Omental fat pad (tissue), 4 donors: ENCODE results near the gene OR2A1. TPM values are rescaled to one million over a fixed set of nuclear protein-coding genes. Genes with fewer than 3 reads are reported as not detected.
"Not testable (repeated sequence)": the region's sequence is repeated elsewhere in the genome, so short reads cannot be mapped to it uniquely, and the experiment has no call there.

Experiments
- ATAC-seq: fragments of 150-250 bp; one replicate; pipeline ENCODE4 v1.9.1; 2016; ENCODE audit warnings: mild to moderate bottlenecking, moderate library complexity; ENCODE audit not compliant: low FRiP score
- DNase-seq: peaks from one replicate; pipeline ENCODE4 v3.0.0-alpha.2; 2019; ENCODE audit warnings: low spot score
- total RNA-seq, 4 donors: library from RNA; depleted of rRNA; stranded (reverse); fragments of >200 nt; gene quantifications; one replicate each; pipeline ENCODE4 v1.1.0, GENCODE V29; 2016

The OR2A1 gene, protein sequence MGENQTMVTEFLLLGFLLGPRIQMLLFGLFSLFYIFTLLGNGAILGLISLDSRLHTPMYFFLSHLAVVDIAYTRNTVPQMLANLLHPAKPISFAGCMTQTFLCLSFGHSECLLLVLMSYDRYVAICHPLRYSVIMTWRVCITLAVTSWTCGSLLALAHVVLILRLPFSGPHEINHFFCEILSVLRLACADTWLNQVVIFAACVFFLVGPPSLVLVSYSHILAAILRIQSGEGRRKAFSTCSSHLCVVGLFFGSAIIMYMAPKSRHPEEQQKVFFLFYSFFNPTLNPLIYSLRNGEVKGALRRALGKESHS
- under 1 TPM in 2 of 4 donors, not detected in 2; 0.09 to 0.95 TPM for total RNA-seq

GRCh38 chr7:144311872-144312469, at the start of gene OR2A1:
TSS of gene OR2A1 (plus strand) at chr7:144312419. CDS start at chr7:144318125, 5,706 bp downstream.
- ATAC-seq, DNase-seq: not testable (repeated sequence)

DNA sequence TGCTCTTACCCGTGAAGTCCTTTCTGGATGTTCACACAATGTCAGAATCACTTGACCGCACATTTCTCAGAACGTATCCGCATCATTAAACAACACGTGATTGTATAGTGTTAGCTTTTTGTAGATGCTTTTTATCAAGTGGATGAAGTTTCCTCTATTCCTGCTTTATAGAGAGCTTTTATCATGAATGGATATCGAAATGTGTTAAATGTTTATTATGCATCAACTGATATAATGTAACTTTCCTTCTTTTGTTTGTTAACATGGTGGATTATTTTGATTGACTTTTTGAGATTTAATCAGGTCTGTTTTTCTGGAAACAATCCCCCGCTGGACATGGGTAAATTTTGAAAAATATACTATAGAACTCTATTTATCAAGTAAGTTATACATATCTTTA, 47.5 kb upstream of the OR2A1 start, which contains the start of gene OR2A7:
TSS of gene OR2A7 (minus strand) at position 101 of the 400 bp plus-strand sequence. CDS start 5,164 bp downstream, outside the sequence.
- not testable (repeated sequence) for DNase-seq, ATAC-seq

- ATAC-seq, DNase-seq: not testable (repeated sequence)
Observed at GRCh38 chr7:144269188-144269587, 43.0 kb upstream of the OR2A1 start, which contains the start of gene CTAGE8. TSS of gene CTAGE8 (minus strand) at chr7:144269288. CDS start at chr7:144269250, 38 bp downstream.

GRCh38 chr7:144275281-144275680, 36.9 kb upstream of the OR2A1 start:
- not testable (repeated sequence) for DNase-seq, ATAC-seq

GRCh38 chr7:144280010-144280409, 32.2 kb upstream of the OR2A1 start:
- ATAC-seq: peak; percentile 21

DNA sequence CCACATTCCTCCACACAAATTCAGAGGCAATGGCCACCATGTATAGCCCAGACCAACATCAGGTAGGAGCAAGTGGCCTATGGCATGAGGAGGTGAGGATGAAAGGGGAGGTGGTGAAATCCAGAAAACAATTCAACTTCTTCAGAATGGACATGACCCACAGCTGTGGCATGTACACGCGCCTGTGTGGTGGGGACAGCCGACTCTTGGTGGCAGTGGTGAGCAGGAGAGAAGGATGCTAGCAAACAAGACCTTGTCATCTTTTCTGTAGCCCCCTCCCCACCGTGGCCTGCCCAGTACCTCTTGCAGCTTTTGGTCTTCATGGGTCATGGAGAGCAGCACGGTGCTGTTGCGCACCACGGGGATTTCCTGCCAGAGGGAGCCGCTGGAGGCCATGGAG, 30.2 kb upstream of the OR2A1 start:
- not testable (repeated sequence) for ATAC-seq, DNase-seq

More at GRCh38 chr7:144280010-144280409, 32.2 kb upstream of the OR2A1 start:
- DNase-seq: not testable (repeated sequence)

DNA sequence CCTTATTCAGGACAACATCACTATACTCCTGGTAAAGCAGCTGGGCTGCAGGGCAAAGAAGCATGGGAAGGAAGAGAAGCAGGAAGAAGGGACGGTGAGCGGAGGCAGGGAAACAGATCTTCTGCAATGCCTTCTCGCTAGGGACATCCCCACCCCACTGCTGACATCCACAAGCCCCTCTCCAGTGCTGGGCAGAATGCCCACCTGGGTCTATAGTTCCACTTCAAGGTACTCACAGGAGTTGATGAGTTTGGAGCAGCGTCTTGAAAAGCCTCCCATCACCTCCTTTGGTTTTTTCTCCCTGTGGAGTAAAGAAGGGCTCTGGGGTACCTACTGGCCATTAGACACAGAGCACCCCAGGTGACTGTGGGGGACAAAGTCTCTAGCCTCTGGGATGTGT, 29.7 kb upstream of the OR2A1 start:
- peak; percentile 23 for ATAC-seq
- not testable (repeated sequence) for DNase-seq

DNA sequence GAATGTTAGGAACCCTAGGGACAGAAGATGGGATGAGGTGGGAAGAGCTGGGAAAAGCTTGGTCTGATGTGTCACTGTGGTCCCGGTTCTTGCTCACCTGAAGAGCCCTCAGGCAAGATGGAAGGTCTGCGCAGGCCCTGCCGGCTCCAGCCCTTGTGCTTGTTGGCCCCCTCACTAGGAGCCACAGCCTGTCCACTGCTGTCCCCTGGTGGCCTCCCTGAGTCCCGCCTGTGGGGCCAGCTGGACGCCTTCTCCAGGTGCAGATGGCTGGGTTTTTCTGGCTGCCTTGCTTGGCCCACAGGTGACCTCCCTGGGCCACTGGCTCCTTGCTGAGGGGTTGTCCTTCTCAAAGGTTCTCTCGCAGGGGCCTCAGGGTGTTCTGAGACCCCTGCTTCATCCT, 28.5 kb upstream of the OR2A1 start:
- ATAC-seq, DNase-seq: not testable (repeated sequence)

- not testable (repeated sequence) for ATAC-seq, DNase-seq
Observed at GRCh38 chr7:144287171-144287784, 24.9 kb upstream of the OR2A1 start.

DNA sequence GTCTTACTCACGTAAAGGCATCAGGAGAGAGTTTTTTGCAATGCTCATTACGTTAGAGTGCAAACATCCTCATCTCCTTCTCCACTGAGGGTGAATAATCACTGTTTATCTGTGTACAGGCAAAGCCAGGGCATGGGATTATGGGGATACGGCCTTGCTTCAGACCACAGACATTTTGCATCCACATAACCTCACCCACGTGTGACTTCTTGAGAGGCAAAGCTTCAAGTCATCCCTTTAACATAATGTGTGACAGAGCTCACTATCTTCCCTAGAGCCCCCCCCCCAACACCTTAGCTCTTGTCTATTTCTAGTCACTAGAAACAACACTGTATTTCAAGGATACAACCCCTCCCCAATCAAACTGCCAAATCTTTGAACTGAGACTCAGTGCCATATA, 20.6 kb upstream of the OR2A1 start:
- not testable (repeated sequence) for ATAC-seq, DNase-seq

GRCh38 chr7:144292384-144293161, 19.6 kb upstream of the OR2A1 start:
- ATAC-seq, DNase-seq: not testable (repeated sequence)

DNA sequence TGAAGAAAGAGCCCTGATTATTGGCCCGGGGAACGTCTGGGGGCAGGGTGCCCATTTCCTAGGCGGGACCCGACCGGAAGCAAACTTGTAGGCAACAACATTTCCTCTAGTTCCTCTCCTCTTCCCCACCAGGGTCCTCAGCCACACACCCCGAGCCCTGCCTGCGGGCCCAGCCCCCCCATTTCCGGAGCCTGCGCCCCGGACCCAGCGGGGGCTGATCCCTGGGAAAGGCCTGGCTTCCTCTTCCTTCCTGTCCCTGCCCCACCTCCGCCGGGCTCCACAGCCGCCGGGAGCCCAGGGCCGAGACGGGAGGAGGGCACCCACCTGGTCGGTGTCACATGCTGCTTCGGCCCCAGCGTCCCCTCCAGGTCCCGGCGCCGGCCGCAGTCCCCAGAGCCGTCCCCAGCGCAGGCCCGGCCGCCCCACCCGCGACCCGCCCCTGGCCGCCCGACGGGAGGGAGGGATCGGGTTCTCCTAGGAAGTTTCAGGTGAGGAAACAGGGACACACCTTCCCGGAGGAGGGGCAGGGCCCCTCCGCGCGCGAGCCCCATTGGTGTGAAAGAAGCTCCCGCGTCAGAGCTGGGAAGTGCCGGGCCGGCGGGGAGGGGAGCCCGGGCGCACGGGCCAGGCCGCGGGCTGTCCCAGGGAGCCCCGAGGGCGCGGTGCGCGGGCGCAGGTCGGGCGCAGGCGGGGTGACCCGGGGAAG, 18.3 kb upstream of the OR2A1 start:
- not testable (repeated sequence) for DNase-seq
- ATAC-seq: peak; percentile 98

GRCh38 chr7:144302578-144303303, 9.5 kb upstream of the OR2A1 start:
- not testable (repeated sequence) for DNase-seq, ATAC-seq

- not testable (repeated sequence) for ATAC-seq, DNase-seq
Observed at GRCh38 chr7:144303607-144304006, 8.6 kb upstream of the OR2A1 start.

- ATAC-seq, DNase-seq: not testable (repeated sequence)
Observed at GRCh38 chr7:144305156-144305555, 7.1 kb upstream of the OR2A1 start.

DNA sequence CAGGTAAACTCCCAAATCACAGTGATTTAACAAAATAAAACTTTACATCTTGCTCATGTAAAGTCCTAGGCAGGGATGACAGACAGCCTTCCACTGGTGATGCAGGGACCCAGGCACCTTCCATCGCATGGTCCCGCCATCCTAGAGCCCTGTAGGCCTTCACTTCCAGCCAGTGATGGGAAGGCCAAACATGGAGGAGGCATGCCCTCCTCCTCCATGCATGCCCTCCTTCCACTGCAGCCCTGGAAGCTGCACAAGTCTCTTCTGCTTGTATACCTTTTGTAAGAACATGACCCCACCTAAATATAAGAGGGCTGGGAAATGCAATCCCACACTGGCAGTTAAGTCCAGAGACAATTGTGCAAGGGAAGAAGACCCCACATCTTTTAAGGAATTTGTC, 2.5 kb upstream of the OR2A1 start:
- DNase-seq, ATAC-seq: not testable (repeated sequence)

- not testable (repeated sequence) for DNase-seq, ATAC-seq
Observed at GRCh38 chr7:144311218-144311617, 1.0 kb upstream of the OR2A1 start.

GRCh38 chr7:144317537-144317936, 5.3 kb downstream of the OR2A1 start:
- DNase-seq, ATAC-seq: not testable (repeated sequence)
